Brain microvascular endothelial cell (primary cell): ENCODE measurements around the gene TSSK3.

ENCODE experiments used
- DNase-seq: peaks from one replicate; pipeline ENCODE4 v3.0.0-alpha.2; 2020
- H3K27ac ChIP-seq: fragments of 250-450 bp; sonication (Bioruptor Pico); 2 replicates; pipeline ENCODE4 v1.5.1; 2020; ENCODE audit warnings: mild to moderate bottlenecking, moderate library complexity
- H3K27me3 ChIP-seq: fragments of 250-450 bp; sonication (Bioruptor Pico); replicated peaks from 2 replicates; pipeline ENCODE4 v1.5.1; 2020; ENCODE audit warnings: mild to moderate bottlenecking
- H3K36me3 ChIP-seq: fragments of 250-450 bp; sonication (Bioruptor Pico); replicated peaks from 2 replicates; pipeline ENCODE4 v1.5.1; 2020; ENCODE audit warnings: mild to moderate bottlenecking
- H3K4me3 ChIP-seq: 2 replicates; pipeline ENCODE4 v1.5.1; 2011; ENCODE audit warnings: low read depth, mild to moderate bottlenecking, control low read depth, low read length, moderate library complexity
- in situ Hi-C: cut with HindIII; loops from 2 replicates; pipeline ENCODE4 v1.10.0; 2017; ENCODE audit warnings: low sequenced_read_pairs, low pct_ligation_motif_present
- TF ChIP-seq, protein P1 (sequence below): IDR thresholded peaks from 2 replicates; pipeline ENCODE4 v1.5.1; 2011; ENCODE audit warnings: low read depth, mild to moderate bottlenecking, moderate library complexity, low read length, control low read depth, inconsistent platforms; ENCODE audit errors: missing control alignments

TSSK3 gene

DNA sequence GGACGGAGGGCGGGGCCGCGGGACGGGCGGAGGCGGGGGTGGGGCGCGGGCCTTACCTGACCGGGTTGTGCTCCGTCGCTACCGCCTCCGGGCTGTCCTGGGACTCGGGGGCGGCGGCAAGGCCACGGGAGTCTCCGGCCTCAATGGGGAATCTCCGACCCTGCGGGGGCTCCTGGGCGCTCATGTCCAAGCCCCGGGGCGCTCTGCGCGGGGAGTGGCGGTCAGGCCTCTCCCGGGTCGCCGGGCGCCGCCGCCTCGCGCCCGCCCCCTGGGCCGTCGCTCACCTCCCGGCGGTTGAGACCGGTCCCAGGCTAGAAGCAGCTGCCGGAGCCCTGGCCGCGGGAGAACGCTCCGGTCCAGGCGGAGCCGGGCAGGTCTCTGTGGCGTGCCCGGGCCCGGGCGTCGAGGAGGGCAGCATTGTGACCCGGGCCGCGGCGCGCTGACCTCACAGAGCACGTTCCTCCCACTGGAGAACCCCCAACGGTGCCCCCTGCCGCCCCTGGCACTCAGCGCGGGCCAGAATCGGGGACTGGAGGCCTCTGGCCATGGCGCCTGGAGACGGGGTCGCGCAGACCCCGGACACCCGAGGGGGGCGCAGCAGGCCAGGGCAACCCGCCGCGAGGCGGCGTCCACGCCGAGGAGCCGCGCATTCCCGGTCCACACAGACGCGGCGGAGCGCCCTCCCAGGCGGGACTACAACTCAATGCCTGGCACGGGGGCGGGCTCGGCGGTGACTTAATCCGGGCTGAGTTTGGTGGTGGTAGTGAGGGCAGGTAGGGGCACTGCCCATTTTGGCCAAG, 465 bp upstream of the TSSK3 start:
- DNase-seq: peak; percentile 20
- peak overlapping the region; percentile 47 for H3K4me3 ChIP-seq
- in situ Hi-C loops: no loop called here
- H3K27me3 ChIP-seq: no peaks in the 10 kb centered on the region
- H3K36me3 ChIP-seq: peaks cover 21% of the 10 kb centered on the region
- TF ChIP-seq, protein P1, sequence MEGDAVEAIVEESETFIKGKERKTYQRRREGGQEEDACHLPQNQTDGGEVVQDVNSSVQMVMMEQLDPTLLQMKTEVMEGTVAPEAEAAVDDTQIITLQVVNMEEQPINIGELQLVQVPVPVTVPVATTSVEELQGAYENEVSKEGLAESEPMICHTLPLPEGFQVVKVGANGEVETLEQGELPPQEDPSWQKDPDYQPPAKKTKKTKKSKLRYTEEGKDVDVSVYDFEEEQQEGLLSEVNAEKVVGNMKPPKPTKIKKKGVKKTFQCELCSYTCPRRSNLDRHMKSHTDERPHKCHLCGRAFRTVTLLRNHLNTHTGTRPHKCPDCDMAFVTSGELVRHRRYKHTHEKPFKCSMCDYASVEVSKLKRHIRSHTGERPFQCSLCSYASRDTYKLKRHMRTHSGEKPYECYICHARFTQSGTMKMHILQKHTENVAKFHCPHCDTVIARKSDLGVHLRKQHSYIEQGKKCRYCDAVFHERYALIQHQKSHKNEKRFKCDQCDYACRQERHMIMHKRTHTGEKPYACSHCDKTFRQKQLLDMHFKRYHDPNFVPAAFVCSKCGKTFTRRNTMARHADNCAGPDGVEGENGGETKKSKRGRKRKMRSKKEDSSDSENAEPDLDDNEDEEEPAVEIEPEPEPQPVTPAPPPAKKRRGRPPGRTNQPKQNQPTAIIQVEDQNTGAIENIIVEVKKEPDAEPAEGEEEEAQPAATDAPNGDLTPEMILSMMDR: peak; percentile 23
- no peak overlapping the region for H3K27ac ChIP-seq

GRCh38 chr1:32363713-32364112, 1.4 kb downstream of the TSSK3 start:
- H3K4me3 ChIP-seq: no peak overlapping the region
- H3K27me3 ChIP-seq: no peaks in the 10 kb centered on the region
- no peak overlapping the region for H3K27ac ChIP-seq
- in situ Hi-C loops: no loop called here
- H3K36me3 ChIP-seq: peaks cover 34% of the 10 kb centered on the region
- TF ChIP-seq, protein P1: no peak
- DNase-seq: no peak

GRCh38 chr1:32364836-32365235, 2.5 kb downstream of the TSSK3 start:
- H3K27ac ChIP-seq: no peak overlapping the region
- H3K27me3 ChIP-seq: no peaks in the 10 kb centered on the region
- no peak overlapping the region for H3K4me3 ChIP-seq
- TF ChIP-seq, protein P1: no peak
- in situ Hi-C loops: no loop called here
- H3K36me3 ChIP-seq: peaks cover 37% of the 10 kb centered on the region
- DNase-seq: no peak

DNA sequence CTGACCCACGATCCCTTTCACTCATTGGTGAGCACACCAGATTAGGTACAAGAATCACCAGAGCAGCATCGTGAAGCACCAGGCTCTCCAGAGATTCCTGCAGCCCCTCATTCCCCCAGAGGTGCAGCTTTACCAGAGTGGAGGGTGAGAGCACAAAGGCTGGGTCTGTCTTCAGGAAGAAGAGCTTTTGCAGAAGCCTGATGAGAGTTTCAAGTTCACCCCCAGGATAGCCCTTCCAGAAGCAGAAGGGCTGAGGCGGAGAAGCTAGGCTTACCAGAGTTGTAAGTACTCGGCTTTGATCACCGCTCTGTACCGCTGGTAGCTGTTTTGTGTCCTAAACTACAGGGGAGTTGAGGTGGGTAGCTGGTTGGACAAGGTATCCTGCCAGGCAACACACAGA, 3.1 kb downstream of the TSSK3 start:
- TF ChIP-seq, protein P1: no peak
- peaks cover 37% of the 10 kb centered on the region for H3K36me3 ChIP-seq

DNA sequence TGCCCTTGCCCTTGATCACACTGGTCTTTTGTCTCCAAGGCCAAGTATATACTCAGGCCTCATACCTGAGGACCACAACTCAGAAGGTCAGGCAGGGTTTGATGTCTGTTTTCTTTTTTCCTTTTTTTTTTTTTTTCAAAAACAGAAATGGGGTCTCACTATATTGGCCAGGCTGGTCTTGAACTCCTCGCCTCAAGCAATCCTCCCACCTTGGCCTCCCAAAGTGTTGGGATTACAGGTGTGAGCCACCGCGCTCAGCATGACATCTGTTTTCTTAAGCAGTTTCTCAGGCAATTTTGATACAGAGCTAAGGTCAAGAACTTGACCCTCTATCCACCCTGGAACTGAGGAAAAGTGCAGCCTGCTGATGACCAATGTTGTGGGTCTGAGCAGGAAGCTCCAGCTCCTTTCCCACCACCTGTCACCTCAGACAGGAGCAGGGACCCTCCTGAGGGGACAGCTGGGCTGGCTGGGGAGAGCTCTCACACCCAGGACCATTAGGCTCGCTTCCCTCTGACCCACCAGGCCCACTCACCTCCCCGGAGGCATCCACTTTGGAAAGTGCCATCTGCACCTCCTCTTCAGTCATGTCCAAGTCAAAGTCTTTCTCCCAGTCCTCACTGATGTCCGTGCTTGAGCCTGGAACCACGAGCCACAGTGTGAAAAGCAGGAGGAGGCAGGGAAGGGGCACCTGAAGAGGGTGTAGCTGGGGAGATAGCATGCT, 5.7 kb downstream of the TSSK3 start:
- in situ Hi-C loops: no loop called here
- Histone ChIP-seq H3K27ac (no peak overlapping the region), H3K36me3 (peaks cover 55% of the 10 kb centered on the region), H3K27me3 (no peaks in the 10 kb centered on the region), H3K4me3 (no peak overlapping the region)
- TF ChIP-seq, protein P1: no peak
- DNase-seq: no peak

More for the DNA sequence above, 3.1 kb downstream of the TSSK3 start:
- no peak overlapping the region for H3K27ac ChIP-seq
- no peak for DNase-seq
- H3K27me3 ChIP-seq: no peaks in the 10 kb centered on the region
- no peak overlapping the region for H3K4me3 ChIP-seq
- in situ Hi-C loops: no loop called here
